Progenitor cell of endocrine pancreas (in vitro differentiated cells): ENCODE results near the gene MAPK12. TPM values are rescaled to one million over a fixed set of nuclear protein-coding genes. Genes with fewer than 3 reads are reported as not detected.

ENCODE experiments used
- DNase-seq: peaks from one replicate; pipeline ENCODE4 v3.0.0; 2021; ENCODE audit warnings: low spot score; ENCODE audit not compliant: unreplicated experiment
- H3K27ac Mint-ChIP-seq: 2 replicates; pipeline ENCODE4 v1.8.0; 2021; ENCODE audit warnings: mild to moderate bottlenecking, moderate library complexity, mixed read lengths
- H3K27me3 Mint-ChIP-seq: 2 replicates; pipeline ENCODE4 v1.8.0; 2021; ENCODE audit warnings: mixed read lengths
- H3K36me3 Mint-ChIP-seq: 2 replicates; pipeline ENCODE4 v1.8.0; 2022; ENCODE audit warnings: mixed read lengths; ENCODE audit not compliant: insufficient read depth
- H3K4me1 Mint-ChIP-seq: 2 replicates; pipeline ENCODE4 v1.8.0; 2021; ENCODE audit warnings: low read depth, mixed read lengths
- H3K4me3 Mint-ChIP-seq: 2 replicates; pipeline ENCODE4 v1.8.0; 2021; ENCODE audit warnings: low read depth, mild to moderate bottlenecking, moderate library complexity, mixed read lengths
- H3K9me3 Mint-ChIP-seq: 2 replicates; pipeline ENCODE4 v1.8.0; 2021; ENCODE audit warnings: low read depth, mixed read lengths
- CTCF ChIP-seq: fragments of 200-600 bp; sonication (generic); IDR thresholded peaks from one replicate; pipeline ENCODE4 v1.5.0; 2021; ENCODE audit warnings: antibody characterized with exemption, mild to moderate bottlenecking; ENCODE audit not compliant: unreplicated experiment
- long read RNA-seq: library from polyadenylated mRNA; unstranded; transcript quantifications from one replicate; pipeline ENCODE4 v2.0.0, GENCODE V29; 2020
- total RNA-seq: library from RNA; stranded (reverse); gene quantifications from 2 replicates; pipeline ENCODE4 v1.2.1, GENCODE V29; 2021

Gene MAPK12
- 53.7 and 54.6 TPM in 2 replicates for total RNA-seq
- long read RNA-seq, partial matches to known transcripts: 1 of 3 reads
- long read RNA-seq, other reads (novel, unspliced or antisense): 1 of 3 reads

DNA sequence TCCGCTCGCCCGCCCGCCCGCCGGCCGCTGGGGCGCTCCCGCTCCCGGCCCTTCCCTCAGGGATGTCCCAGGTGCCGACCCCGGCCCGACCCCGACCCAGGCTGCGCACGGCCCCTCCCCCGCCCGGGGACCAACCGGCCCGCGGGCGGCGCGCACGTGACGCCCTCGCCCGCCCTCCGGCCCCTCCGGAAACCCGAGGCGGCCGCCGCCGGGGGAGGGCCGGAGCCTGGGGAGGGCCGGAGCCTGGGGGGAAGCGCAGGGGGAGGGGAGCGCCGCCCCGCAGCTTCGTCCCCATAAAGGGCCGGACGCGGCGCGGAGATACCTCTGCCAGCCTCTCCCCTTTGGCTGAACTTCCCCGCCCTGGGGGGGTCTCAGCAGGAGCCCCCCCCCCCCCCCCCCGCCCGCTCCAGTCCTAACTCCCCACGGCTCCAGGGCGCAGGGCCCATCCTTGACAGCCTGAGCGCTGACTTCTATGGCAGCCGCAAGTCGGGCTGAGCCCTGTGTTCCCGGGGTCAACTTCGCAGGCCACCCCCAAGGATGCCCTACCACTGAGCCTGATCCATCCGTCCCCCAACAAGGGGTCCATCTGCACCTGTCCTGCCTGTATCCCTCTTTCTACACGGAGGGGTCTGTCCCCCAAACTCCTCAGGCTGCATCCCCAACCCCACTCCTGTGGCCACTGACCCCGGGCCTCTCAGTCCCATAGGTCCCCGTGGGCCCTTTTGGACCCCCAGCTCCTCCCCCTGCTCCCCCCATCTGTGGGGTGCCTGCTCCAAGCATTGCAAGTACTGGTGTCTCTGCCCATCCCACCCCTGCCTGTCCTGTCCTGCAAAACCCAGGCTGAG is at the start of gene MAPK12:
Gene MAPK12, minus strand, starts transcription at position 69 of the 845 bp plus-strand sequence. CDS start 174 bp downstream, outside the sequence.
- Mint-ChIP-seq H3K27ac (peak within 1 kb of the TSS; percentile 16), H3K4me3 (peak within 1 kb of the TSS; percentile 72), H3K36me3 (no peaks in the 10 kb centered on the region), H3K27me3 (peaks cover 17% of the 10 kb centered on the region), H3K4me1 (peaks cover 3% of the 10 kb centered on the region), H3K9me3 (no peaks in the 10 kb centered on the region)
- peak; percentile 61 for DNase-seq
- TF ChIP-seq CTCF: no peak

- TF ChIP-seq CTCF: no peak
- Mint-ChIP-seq H3K9me3 (no peaks in the 10 kb centered on the region), H3K4me1 (peaks cover 6% of the 10 kb centered on the region), H3K27ac (no peak overlapping the region), H3K36me3 (peaks cover 6% of the 10 kb centered on the region), H3K27me3 (peaks cover 3% of the 10 kb centered on the region), H3K4me3 (no peak overlapping the region)
- no peak for DNase-seq
Observed at GRCh38 chr22:50310949-50311444, 49.5 kb upstream of the MAPK12 start.

DNA sequence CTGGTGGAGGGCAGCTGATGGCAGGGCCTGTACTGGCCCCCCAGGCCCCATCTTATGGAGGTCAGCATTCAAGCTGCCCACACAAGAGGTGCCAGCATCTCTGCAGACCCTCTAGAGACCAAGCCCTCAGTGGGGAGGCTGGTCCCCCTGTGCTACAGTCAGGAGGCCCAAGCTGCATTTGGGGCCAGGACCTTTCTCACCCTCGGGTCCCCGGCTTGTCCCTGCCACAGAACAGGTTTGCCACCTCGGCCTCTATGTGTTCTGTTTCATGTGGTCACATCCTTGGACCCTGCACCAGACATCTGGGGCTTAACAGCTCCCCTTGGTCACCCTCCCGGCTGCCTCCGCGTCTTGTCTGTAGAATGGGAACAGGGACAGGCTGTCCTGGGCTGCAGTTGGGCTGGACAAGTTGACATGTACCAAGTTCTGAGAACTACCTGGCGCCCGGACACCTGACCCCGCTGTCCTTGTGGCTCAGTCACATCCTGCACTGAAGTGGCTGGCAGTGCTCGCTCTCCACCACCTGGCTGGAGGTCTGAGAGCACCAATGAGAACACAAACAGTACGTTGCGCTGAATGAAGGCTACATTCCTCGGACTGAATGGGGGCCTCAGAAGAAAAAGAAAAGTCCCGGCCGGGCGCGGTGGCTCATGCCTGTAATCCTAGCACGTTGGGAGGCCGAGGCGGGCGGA is 48.7 kb upstream of the MAPK12 start:
- Mint-ChIP-seq H3K9me3 (no peaks in the 10 kb centered on the region), H3K27me3 (no peaks in the 10 kb centered on the region), H3K4me1 (peaks cover 9% of the 10 kb centered on the region), H3K27ac (no peak overlapping the region), H3K4me3 (no peak overlapping the region), H3K36me3 (peaks cover 3% of the 10 kb centered on the region)
- no peak for DNase-seq
- no peak for TF ChIP-seq CTCF

DNA sequence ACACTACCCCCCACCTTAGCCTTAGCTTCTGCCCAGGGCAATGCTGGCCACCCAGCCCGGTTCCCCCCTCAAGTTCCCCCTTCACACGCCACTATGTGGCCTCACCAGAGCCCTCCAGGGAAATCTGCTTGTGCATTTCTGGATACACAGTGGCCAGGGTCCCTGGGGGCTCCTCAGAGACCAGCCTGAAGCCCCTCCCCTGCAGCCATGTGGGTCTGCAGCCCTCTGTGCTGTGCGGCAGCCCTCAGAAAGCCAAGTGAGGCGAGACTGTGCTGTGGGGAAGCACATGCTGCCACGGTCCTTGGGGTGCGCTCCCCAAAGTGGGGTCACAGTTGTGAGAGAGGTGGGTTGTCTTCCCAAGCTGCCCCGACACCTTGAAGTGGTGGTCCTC is 48.1 kb upstream of the MAPK12 start:
- Mint-ChIP-seq H3K27me3 (no peaks in the 10 kb centered on the region), H3K9me3 (no peaks in the 10 kb centered on the region), H3K4me1 (peaks cover 13% of the 10 kb centered on the region), H3K4me3 (no peak overlapping the region), H3K27ac (no peak overlapping the region), H3K36me3 (peaks cover 3% of the 10 kb centered on the region)
- TF ChIP-seq CTCF: no peak
- no peak for DNase-seq

DNA sequence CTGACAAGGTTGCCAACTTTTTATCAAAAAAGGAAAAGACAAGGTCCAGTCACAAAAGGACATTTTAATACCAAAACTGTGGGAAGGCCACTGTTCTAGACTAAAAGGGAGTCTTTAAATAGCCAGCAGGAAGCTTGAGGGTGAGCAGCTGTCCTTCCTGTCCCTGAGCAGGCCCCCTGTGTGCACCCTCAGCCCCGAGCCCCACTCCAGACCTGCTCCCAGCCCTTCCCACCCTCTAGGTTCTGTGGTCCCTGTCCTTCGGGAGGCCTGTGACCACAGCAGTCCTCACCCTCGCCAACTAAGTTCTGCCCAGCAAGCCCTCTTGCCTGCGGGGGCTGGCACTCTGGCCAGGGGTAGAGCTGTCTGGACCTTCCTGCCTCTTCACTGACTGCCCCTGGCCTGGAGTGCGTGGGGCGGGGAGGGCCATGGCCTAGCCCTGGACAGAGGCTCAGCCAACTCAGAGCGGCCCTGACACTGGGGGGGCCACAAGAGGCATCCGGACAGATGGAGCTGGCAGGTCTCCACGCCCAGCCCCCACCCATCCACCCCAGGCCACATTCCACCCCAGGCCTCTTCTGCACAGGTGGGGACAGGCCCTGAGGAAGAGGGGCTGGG is 47.6 kb upstream of the MAPK12 start:
- Mint-ChIP-seq H3K4me3 (peak overlapping the region; percentile 64), H3K4me1 (peaks cover 16% of the 10 kb centered on the region), H3K27me3 (no peaks in the 10 kb centered on the region), H3K27ac (peak overlapping the region; percentile 25), H3K9me3 (no peaks in the 10 kb centered on the region), H3K36me3 (peaks cover 1% of the 10 kb centered on the region)
- TF ChIP-seq CTCF: no peak
- no peak for DNase-seq
